Measurements from ENCODE around the gene NKX2-2. TPM values are rescaled to one million over a fixed set of nuclear protein-coding genes. Genes with fewer than 3 reads are reported as not detected.

The NKX2-2 gene
- total and polyA plus RNA-seq, 2 of the 8 experiments (the other 6 are each of a cell fraction or from before 2014, with no cell fraction given): not detected

GRCh38 chr20:21490105-21490504 lies 23.8 kb downstream of the NKX2-2 start (continued):
- TF ChIP-seq CHD7 (IDR thresholded peaks at IDR 0.05; ENCODE audit: insufficient replicate concordance, low read length): no peak
- TF ChIP-seq RXRA (IDR thresholded peaks at IDR 0.05; ENCODE audit: insufficient read depth, low read depth, low read length): no peak
- TF ChIP-seq SUZ12 (IDR thresholded peaks at IDR 0.05; ENCODE audit: low read length): no peak
- TF ChIP-seq ATF3 (IDR thresholded peaks at IDR 0.05; ENCODE audit: insufficient read depth, low read depth, low read length): no peak
- TF ChIP-seq BACH1 (IDR thresholded peaks at IDR 0.05; ENCODE audit: low read length): no peak
- peak in 1 of 3 experiments; percentile 30; a peak in 2 of 4 replicates for TF ChIP-seq CTCF (IDR thresholded peaks at IDR 0.05; ENCODE audit: control extremely low read depth in 1 of 3, insufficient read depth in 1 of 3, low read depth in 1 of 3, low read length in 3 of 3)
